HG02623 (cell line): ENCODE results near the gene METTL2B.
"Not testable (repeated sequence)": the region's sequence is repeated elsewhere in the genome, so short reads cannot be mapped to it uniquely, and the experiment has no call there.

Source experiments
- ATAC-seq: cut with Tn5 transposase; IDR thresholded peaks from one replicate; pipeline ENCODE4 v1.9.1; 2021; ENCODE audit warnings: moderate library complexity; ENCODE audit not compliant: unreplicated experiment

METTL2B gene

GRCh38 chr7:128523932-128524524 lies 47.5 kb downstream of the METTL2B start:
- not testable (repeated sequence) for ATAC-seq

DNA sequence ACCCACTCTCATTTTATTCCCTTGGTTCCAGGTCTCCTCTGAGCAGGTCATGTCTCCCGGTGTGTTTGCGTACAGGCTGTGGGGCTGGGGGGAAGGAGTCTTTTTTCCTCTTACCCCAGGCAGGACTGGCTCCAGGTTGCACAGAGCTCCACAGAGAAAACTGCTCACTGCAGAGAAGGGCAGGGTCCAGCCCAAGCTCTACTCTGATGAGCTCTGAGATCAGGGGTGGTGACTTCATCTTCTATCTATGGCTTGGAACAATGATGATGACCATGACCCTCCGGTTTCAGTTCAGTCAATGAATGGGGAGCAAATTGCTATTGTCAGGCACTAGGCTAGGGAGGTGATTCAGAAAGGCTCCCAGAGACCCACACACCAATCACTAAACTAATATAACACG lies 49.0 kb downstream of the METTL2B start:
- ATAC-seq, result not testable (repeated sequence)

- ATAC-seq, result not testable (repeated sequence)
Observed at GRCh38 chr7:128526062-128526466, 49.5 kb downstream of the METTL2B start.

GRCh38 chr7:128529191-128529590 lies 52.6 kb downstream of the METTL2B start:
- ATAC-seq, result not testable (repeated sequence)

DNA sequence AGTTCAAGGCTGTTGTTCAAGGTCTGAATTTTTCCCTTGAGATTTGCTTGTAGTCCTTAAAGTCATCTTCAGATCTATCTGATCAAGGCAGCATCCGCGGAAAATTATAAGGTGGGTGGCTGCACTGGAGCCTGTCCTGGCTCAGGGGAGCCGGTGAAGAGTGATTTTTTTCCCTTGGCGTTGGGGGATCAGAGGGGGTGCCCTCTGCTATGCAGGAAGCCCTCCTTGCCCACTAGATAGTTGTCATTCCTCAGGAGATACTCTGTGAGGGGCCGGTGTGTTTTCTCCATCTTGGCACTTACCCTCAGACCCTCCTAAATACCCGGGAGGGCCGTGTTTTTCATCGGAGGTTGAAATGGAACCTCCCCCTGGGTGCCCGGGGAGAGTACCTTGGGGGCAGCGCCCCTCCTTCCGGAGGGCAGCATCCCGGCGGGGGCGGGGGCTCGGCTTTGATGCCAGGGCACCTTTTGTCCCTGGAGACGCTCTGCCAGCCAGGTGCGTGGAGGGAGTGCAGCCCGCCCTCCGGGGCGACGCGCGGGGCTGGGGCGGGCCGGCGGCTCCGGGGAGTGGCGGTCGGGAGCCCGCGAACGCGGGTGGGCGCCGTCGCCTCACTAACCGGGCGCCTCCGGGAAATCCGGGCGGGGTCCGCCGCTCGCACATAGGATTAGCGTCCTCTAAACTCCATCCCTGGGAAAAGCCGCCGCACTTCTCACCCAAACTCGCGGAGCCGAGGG lies 53.7 kb downstream of the METTL2B start:
- ATAC-seq, result peak; percentile 11

DNA sequence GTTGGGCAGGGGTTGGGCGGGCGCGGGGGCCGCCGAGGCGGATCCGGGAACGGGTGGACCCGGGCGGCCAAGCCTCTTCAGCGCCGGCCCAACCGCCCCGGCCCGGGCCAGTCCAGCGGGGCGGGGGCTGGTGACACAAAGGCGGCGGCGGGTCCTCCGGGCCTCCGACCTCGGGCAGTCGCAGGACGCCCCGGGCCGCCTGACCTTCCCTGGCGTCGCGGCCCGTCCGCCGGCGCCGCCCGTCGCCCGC lies 54.2 kb downstream of the METTL2B start:
- ATAC-seq, result no peak

DNA sequence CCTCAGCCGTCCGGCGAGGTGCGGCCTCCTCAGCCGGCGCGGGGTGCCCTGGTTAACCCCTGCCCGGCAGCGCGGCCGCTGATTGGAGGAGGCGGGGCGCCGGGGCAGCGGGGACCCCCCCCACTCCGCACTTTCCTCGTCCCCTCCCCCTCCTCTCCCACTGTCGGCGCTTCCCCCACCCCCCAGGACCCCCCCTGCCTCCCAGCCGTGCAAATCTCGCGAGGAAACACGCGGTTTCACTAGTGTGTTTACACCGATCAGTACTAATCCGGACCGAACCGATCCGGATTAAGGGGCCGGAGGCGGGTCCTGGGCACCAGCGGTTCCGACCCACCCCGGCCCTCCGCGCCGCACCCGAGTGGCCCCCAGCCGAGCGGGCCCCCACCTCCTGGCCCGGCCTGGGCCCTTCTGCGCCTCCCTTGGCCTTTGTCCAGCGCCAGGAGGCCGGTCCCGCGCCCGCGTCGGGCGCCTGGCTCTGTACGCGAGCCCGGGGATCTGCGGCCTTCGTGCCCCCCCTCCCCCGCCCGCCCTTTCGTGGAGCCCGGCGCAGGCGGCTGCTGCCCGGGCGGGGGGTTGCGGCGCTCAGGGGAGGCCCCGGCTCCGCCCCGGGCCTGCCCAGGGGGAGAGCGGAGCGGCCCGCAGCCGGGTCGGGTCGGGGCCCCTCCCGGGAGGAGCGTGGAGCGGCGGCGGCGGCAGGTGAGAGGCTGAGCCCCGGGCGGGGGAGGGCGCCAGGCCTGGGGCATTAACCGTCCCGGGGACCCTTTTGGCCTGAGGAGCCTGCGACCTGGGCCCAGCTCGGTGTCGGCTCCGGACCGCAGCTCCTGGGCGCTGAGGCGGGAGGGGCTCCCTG lies 54.8 kb downstream of the METTL2B start:
- peak; percentile 82 for ATAC-seq

DNA sequence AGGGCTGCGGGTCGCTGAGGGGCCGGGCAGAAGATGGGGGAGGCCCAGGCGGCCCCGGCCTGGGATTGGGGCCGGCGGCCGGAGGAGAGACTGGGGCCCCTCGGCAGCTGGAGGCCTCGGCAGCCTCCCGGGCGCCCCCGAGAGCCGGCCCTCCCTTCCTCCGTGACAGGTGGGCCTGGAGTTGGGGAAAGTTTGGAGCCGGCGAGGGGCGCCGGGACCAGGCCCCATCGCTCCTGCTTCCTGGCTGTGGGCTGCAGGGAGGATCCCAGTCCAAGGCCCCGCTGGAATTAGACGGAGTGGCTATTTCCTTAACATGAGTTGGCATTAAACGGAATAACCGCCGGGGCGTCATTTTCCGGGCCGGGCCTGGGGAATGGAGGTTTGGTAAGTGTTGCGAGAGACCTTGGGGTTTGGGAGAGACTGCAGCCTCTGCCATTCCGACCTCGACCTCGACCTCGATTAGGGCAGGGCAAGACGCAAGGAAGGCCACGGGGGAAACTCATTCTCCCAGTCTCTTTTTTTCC lies 55.5 kb downstream of the METTL2B start:
- peak; percentile 1 for ATAC-seq

- not testable (repeated sequence) for ATAC-seq
Observed at GRCh38 chr7:128532956-128533355, 56.4 kb downstream of the METTL2B start.

DNA sequence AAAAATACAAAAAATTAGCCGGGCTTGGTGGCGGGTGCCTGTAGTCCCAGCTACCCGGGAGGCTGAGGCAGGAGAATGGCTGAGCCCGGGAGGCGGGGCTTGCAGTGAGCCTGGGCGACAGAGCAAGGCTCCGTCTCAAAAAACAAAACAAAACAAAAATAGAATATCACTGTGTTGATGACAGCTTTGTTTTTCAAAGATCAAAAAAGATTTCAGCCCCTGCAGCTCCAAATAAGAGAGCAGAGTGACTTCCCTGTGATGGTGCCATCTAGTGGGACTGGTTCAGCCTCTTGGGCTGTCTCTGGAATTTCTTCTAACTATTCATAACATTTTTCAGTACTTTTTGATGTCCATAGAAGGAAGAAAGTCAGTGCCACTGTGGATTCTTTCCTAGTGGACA lies 60.9 kb downstream of the METTL2B start:
- ATAC-seq, result not testable (repeated sequence)

DNA sequence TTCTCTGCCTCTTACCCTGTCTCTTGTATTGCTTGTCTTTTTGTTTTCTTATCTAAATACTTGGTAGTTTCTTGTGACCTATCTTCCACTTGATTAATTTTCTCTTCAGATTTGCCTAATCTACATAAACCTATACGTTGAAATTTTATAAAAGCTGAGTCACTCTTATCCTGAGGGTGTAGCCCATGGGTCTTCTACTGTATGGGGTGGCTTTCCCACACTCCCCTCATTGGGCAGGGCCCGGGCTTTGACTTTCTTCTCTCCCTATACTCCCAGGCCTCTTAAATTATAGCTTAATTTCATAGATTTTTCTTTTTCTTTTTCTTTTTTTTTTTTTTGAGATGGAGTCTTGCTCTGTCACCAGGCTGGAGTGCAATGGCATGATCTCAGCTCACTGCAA lies 66.0 kb downstream of the METTL2B start:
- not testable (repeated sequence) for ATAC-seq

DNA sequence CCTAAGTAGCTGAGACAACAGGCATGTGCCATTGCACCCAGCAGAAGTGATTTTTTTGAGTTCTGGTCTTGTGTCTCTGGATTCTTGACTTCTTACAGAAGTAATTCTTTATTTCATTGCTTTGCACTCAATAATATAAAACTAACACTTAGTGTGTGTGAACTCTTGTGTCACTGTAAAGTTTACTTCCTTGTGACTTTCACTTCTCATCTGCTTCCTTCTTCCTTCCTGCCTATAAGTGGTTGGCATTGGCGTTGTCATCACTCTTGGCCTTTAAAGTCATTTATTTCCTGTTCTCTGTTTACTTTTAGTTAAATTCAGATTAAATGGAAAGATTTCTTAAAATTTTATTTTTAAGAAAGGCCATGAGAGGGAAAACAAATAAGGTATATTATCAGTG lies 66.8 kb downstream of the METTL2B start:
- ATAC-seq, result not testable (repeated sequence)

GRCh38 chr7:128546319-128546851 lies 69.8 kb downstream of the METTL2B start:
- not testable (repeated sequence) for ATAC-seq

DNA sequence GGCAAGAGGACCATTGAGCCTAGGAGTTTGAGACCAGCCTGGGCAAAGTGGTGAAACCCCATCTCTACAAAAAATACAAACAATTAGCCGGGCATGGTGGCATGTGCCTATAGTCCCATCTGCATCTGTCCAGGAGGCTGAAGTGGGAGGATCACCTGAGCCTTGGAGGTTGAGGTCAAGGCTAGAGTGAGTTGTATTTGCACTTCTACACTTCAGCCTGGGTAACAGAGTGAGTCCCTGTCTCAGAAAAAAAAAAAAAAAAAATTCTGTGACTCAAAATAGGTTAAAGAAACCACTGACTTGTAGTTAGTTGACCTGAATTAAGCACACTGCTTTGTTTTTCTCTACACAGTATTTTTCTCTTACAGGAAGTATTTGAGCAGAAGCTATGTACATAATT lies 74.4 kb downstream of the METTL2B start:
- no peak for ATAC-seq

- ATAC-seq, result not testable (repeated sequence)
Observed at GRCh38 chr7:128554394-128554793, 77.8 kb downstream of the METTL2B start.
